ENCODE measurements around the gene RFC4.

Gene RFC4

DNA sequence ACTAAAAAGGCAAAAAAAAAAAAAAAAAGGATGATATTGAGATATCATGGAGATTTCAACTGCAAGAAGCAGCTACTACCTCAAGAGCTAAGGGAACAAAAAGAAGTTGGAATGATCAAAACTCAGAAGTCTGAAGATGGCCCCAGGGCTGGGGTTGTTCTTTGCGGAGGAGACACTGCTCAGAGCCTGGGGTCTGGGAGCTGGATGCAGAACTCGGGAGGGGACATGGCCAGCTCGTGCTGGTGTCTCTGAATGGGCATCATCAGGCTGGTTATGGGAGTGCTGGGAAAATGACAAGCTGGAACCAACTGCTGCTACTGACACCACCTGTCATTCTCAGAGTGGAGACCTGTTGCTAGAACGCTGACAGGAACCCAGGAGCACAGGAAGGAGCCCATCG, 22.1 kb upstream of the RFC4 start:
- no peak for TF ChIP-seq TCF4 (CRISPR knock-in tag; IDR thresholded peaks at IDR 0.05; ENCODE audit: borderline replicate concordance)
- TF ChIP-seq ESRRG (CRISPR knock-in tag; IDR thresholded peaks at IDR 0.05) = no peak
- TF ChIP-seq OSR1 (CRISPR knock-in tag; IDR thresholded peaks at IDR 0.05) = no peak
- TF ChIP-seq, protein P1, sequence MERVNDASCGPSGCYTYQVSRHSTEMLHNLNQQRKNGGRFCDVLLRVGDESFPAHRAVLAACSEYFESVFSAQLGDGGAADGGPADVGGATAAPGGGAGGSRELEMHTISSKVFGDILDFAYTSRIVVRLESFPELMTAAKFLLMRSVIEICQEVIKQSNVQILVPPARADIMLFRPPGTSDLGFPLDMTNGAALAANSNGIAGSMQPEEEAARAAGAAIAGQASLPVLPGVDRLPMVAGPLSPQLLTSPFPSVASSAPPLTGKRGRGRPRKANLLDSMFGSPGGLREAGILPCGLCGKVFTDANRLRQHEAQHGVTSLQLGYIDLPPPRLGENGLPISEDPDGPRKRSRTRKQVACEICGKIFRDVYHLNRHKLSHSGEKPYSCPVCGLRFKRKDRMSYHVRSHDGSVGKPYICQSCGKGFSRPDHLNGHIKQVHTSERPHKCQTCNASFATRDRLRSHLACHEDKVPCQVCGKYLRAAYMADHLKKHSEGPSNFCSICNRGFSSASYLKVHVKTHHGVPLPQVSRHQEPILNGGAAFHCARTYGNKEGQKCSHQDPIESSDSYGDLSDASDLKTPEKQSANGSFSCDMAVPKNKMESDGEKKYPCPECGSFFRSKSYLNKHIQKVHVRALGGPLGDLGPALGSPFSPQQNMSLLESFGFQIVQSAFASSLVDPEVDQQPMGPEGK (CRISPR knock-in tag; IDR thresholded peaks at IDR 0.05; ENCODE audit: borderline replicate concordance) = no peak
- no peak for TF ChIP-seq RARB (CRISPR knock-in tag; IDR thresholded peaks at IDR 0.05)
- no peak for TF ChIP-seq PPARA (CRISPR knock-in tag; IDR thresholded peaks at IDR 0.05; ENCODE audit: borderline replicate concordance)
- no peak for TF ChIP-seq ZNF70 (CRISPR knock-in tag; IDR thresholded peaks at IDR 0.05)
- TF ChIP-seq CSRNP3 (CRISPR knock-in tag; IDR thresholded peaks at IDR 0.05) = no peak
- no peak for TF ChIP-seq ARNTL (CRISPR knock-in tag; IDR thresholded peaks at IDR 0.05; ENCODE audit: borderline replicate concordance, low read depth)
- no peak for TF ChIP-seq TOX (CRISPR knock-in tag; IDR thresholded peaks at IDR 0.05; ENCODE audit: borderline replicate concordance)
- TF ChIP-seq POU6F1 (CRISPR knock-in tag; IDR thresholded peaks at IDR 0.05; ENCODE audit: borderline replicate concordance, low read depth) = no peak
- TF ChIP-seq TSHZ2 (CRISPR knock-in tag; IDR thresholded peaks at IDR 0.05) = no peak
- no peak for TF ChIP-seq SNAI2 (CRISPR knock-in tag; IDR thresholded peaks at IDR 0.05)
- no peak for TF ChIP-seq BACH2 (CRISPR knock-in tag; IDR thresholded peaks at IDR 0.05; ENCODE audit: borderline replicate concordance)
- TF ChIP-seq ZNF8 (CRISPR knock-in tag; IDR thresholded peaks at IDR 0.05) = no peak
- TF ChIP-seq ZC3H10 (CRISPR knock-in tag; IDR thresholded peaks at IDR 0.05) = no peak
- no peak for TF ChIP-seq ZFP30 (CRISPR knock-in tag; IDR thresholded peaks at IDR 0.05)
- no peak for ATAC-seq

GRCh38 chr3:186826976-186827857, 20.9 kb upstream of the RFC4 start:
- peak; percentile 91 for ATAC-seq
- no peak for TF ChIP-seq CSDC2 (CRISPR knock-in tag; IDR thresholded peaks at IDR 0.05)
- TF ChIP-seq, protein P1 (CRISPR knock-in tag; IDR thresholded peaks at IDR 0.05; ENCODE audit: borderline replicate concordance) = no peak
- TF ChIP-seq OSR1 (CRISPR knock-in tag; IDR thresholded peaks at IDR 0.05) = no peak
- TF ChIP-seq ZNF565 (CRISPR knock-in tag; conservative IDR thresholded peaks at IDR 0.05; ENCODE audit: low read depth) = no peak

DNA sequence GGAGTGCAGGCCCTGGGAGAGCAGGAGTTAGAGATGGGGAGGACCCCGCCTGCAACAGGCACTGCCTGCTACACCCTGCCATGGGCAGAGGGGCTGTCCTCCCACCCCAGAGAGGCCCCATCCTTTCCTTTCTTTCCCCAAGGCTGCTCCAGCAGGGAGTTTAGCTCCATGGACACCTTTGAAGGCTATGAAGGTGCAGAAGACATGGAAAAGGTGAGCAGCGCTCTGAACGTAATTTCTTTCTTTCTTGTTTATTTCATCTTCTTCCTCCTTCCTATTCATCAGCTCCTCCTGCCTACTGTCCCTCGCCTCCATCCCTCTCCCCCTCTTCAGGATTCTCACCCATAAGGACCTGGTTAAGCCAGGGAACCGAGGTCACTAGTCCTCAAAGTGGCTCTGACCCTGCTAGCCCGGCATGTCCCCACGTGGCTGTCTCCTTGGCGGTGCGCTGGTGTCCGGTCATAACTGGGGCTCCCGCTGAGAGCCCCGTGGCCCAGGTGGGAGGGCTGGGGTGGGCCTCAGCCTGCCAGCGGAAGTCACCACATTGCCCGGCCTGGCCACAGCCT, 20.2 kb upstream of the RFC4 start:
- no peak for TF ChIP-seq ZNF8 (CRISPR knock-in tag; IDR thresholded peaks at IDR 0.05)
- TF ChIP-seq CSDC2 (CRISPR knock-in tag; IDR thresholded peaks at IDR 0.05) = no peak
- TF ChIP-seq RARB (CRISPR knock-in tag; IDR thresholded peaks at IDR 0.05) = no peak
- ATAC-seq = peak; percentile 15
